Measurements from ENCODE around the gene FAM170A.

FAM170A gene

GRCh38 chr5:119629339-119629738 is at the start of gene FAM170A:
FAM170A (plus strand) TSS chr5:119629558; CDS start chr5:119629769, 211 bp downstream.
- in situ Hi-C loops (cut with MboI; ENCODE audit: low sequenced_read_pairs), result no loop called here

- in situ Hi-C loops (cut with MboI; ENCODE audit: low sequenced_read_pairs), result no loop called here
Measured at GRCh38 chr5:119582987-119583386, 46.4 kb upstream of the FAM170A start.

GRCh38 chr5:119583684-119584083 is 45.7 kb upstream of the FAM170A start:
- in situ Hi-C loops (cut with MboI; ENCODE audit: low sequenced_read_pairs), result no loop called here

GRCh38 chr5:119596046-119596445 is 33.3 kb upstream of the FAM170A start:
- in situ Hi-C loops (cut with MboI; ENCODE audit: low sequenced_read_pairs), result no loop called here

GRCh38 chr5:119597728-119598298 is 31.5 kb upstream of the FAM170A start:
- in situ Hi-C loops (cut with MboI; ENCODE audit: low sequenced_read_pairs), result no loop called here

GRCh38 chr5:119613937-119614336 is 15.4 kb upstream of the FAM170A start:
- in situ Hi-C loops (cut with MboI; ENCODE audit: low sequenced_read_pairs), result no loop called here

GRCh38 chr5:119614838-119615237 is 14.5 kb upstream of the FAM170A start:
- in situ Hi-C loops (cut with MboI; ENCODE audit: low sequenced_read_pairs), result no loop called here

- in situ Hi-C loops (cut with MboI; ENCODE audit: low sequenced_read_pairs), result no loop called here
Measured at GRCh38 chr5:119626086-119626485, 3.3 kb upstream of the FAM170A start.

- in situ Hi-C loops (cut with MboI; ENCODE audit: low sequenced_read_pairs), result no loop called here
Measured at GRCh38 chr5:119630752-119631440, 1.5 kb downstream of the FAM170A start.

GRCh38 chr5:119631660-119632059 is 2.3 kb downstream of the FAM170A start:
- in situ Hi-C loops (cut with MboI; ENCODE audit: low sequenced_read_pairs), result no loop called here

GRCh38 chr5:119651486-119651885 is 22.1 kb downstream of the FAM170A start:
- in situ Hi-C loops (cut with MboI; ENCODE audit: low sequenced_read_pairs), result no loop called here

GRCh38 chr5:119655061-119655460 is 25.7 kb downstream of the FAM170A start:
- in situ Hi-C loops (cut with MboI; ENCODE audit: low sequenced_read_pairs), result no loop called here

GRCh38 chr5:119656023-119656422 is 26.7 kb downstream of the FAM170A start:
- in situ Hi-C loops (cut with MboI; ENCODE audit: low sequenced_read_pairs), result no loop called here

- in situ Hi-C loops (cut with MboI; ENCODE audit: low sequenced_read_pairs), result no loop called here
Measured at GRCh38 chr5:119666542-119666941, 37.2 kb downstream of the FAM170A start.

- in situ Hi-C loops (cut with MboI; ENCODE audit: low sequenced_read_pairs), result no loop called here
Measured at GRCh38 chr5:119678351-119679028, 49.1 kb downstream of the FAM170A start.

GRCh38 chr5:119680080-119680479 is 50.7 kb downstream of the FAM170A start:
- in situ Hi-C loops (cut with MboI; ENCODE audit: low sequenced_read_pairs), result no loop called here

GRCh38 chr5:119681734-119682133 is 52.4 kb downstream of the FAM170A start:
- in situ Hi-C loops (cut with MboI; ENCODE audit: low sequenced_read_pairs), result no loop called here

- in situ Hi-C loops (cut with MboI; ENCODE audit: low sequenced_read_pairs), result no loop called here
Measured at GRCh38 chr5:119682372-119682771, 53.0 kb downstream of the FAM170A start.
